Measurements from ENCODE around the gene LRMDA.

The LRMDA gene

DNA sequence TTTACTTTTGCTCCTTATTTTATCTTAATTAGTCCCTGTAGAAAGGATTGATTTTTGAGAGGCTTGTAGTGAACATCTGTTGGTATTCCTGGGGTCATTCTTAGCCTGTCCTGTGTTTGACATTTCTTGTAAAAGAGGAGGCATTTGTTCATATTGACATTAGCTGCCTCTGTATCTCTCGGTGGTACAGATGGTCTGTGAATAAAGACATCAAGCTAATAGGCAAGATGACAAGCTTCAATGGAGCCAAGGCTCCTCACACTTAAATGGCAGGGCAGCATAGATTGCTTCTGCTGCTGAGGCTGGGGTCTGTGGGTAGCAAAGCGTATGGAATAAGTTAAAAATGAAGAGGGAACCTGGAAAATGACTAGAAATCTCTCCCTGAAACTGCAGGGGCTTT is 687.6 kb downstream of the LRMDA start:
- in situ Hi-C loops (cut with HindIII; ENCODE audit: low sequenced_read_pairs) = no loop called here
- DNase-seq (ENCODE audit: low read depth) = no peak
- no peak for TF ChIP-seq CTCF (IDR thresholded peaks at IDR 0.05; ENCODE audit: low read depth, low read length, missing control alignments)
- H3K4me3 ChIP-seq (ENCODE audit: low read depth, low read length) = no peak overlapping the region

DNA sequence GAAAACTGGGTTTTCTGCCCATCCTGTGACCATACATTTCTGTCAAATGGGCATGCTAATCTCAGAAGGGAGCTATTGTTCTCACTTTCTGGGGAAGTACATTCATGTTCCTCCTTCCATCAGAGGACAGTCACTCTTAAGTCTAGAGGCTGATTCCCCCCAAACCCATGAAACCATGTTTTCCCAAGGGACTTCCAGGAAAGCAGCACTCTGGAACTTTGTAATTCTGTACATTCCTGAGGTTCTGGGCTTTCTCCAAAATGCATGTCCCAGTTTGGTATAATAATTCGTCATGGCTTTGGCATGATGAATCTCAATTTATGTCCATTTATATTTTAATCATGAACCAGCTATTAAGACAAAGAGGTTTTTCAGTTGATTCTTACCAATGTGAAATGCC is 688.1 kb downstream of the LRMDA start:
- in situ Hi-C loops (cut with HindIII; ENCODE audit: low sequenced_read_pairs) = no loop called here
- peak; percentile 75 for DNase-seq (ENCODE audit: low read depth)

DNA sequence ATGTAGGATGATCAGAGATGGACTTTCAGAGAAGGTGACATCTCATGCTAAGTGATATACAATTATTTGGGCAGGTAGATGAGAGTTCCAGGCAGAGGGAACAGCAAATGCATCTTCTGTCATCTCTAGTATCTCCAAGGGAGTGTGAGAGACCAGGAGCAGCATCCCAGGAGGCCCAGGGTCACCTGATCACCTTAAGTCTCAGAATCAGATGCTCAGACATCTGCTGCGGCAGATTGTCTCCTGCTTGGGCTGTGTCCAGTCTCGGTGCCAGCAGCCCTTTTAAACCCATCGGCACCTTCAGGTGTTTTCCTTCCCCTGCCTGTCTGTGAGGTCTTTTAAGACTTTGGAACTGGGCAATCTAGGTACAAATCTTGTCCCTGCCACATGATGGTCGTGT is 690.6 kb downstream of the LRMDA start:
- in situ Hi-C loops (cut with HindIII; ENCODE audit: low sequenced_read_pairs) = no loop called here
- DNase-seq (ENCODE audit: low read depth) = no peak
- H3K4me3 ChIP-seq (ENCODE audit: low read depth, low read length) = no peak overlapping the region
- no peak for TF ChIP-seq CTCF (IDR thresholded peaks at IDR 0.05; ENCODE audit: low read depth, low read length, missing control alignments)

More for the DNA sequence above, 688.1 kb downstream of the LRMDA start:
- TF ChIP-seq CTCF (IDR thresholded peaks at IDR 0.05; ENCODE audit: low read depth, low read length, missing control alignments) = no peak
- H3K4me3 ChIP-seq (ENCODE audit: low read depth, low read length) = no peak overlapping the region

GRCh38 chr10:76124280-76124679 is 692.9 kb downstream of the LRMDA start:
- H3K4me3 ChIP-seq (ENCODE audit: low read depth, low read length) = no peak overlapping the region
- no peak for TF ChIP-seq CTCF (IDR thresholded peaks at IDR 0.05; ENCODE audit: low read depth, low read length, missing control alignments)
- DNase-seq (ENCODE audit: low read depth) = no peak
- in situ Hi-C loops (cut with HindIII; ENCODE audit: low sequenced_read_pairs) = no loop called here

DNA sequence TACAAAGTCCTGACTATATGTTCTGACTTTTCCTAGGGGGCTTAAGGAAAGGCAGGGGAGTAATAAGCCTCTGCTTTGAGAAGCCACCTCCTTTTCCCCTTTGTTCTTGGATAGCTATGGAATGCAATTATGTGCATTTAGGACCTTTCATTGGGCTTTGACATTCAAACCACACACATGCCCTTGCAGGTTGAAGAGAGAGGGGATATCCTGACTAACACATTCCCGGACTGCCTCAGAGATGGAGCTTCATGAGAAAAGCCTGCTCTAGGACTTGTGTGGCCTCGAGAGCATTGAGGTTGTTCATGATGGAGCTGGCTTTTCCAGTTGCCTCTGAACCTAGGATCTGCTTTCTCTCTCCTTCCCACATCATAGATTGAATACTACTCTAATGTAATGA is 694.5 kb downstream of the LRMDA start:
- no peak for DNase-seq (ENCODE audit: low read depth)
- H3K4me3 ChIP-seq (ENCODE audit: low read depth, low read length) = no peak overlapping the region
- no peak for TF ChIP-seq CTCF (IDR thresholded peaks at IDR 0.05; ENCODE audit: low read depth, low read length, missing control alignments)
- in situ Hi-C loops (cut with HindIII; ENCODE audit: low sequenced_read_pairs) = no loop called here

DNA sequence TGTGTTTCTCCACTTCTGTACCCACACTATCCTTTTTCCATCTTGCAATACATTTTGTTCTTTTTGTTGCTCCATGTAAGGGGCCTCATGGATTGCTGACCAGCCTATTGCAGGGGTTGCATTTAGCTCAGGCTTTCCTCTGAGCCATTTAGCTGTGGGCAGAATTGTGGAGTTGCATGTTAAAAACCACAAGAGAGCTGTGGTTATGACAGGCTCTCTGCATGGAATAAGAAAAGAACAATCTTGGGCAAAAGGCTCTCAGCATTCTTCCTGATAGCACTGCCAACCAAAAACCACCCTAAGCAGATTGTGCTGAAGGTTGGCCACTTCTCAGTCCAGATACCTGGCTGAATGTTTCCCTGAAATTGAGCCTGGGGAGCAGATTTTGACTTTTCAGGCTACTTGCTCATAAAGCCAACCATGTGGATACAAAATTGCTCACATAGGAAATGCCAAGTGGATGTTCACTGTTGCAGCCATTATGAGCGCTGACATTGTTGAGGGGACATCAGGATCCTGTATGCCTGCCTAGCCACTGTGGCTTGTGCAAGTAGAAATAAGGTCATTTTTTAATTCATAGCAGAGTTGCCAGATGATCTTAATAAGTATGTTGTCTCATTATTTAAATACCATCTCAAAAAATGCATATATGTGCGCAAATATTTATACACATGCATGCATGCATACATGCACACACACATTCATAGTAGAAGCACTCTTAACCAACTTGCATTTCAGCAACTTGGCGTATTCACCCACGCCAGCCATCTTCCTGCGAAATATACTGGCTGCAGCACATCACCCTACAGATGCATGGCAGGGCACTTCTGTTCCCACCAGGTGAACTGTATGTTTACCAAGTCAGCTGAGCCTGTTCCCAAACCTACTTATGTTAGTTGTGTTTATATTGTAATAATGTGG is 695.4 kb downstream of the LRMDA start:
- in situ Hi-C loops (cut with HindIII; ENCODE audit: low sequenced_read_pairs) = no loop called here
- DNase-seq (ENCODE audit: low read depth) = peak; percentile 71
- H3K4me3 ChIP-seq (ENCODE audit: low read depth, low read length) = no peak overlapping the region
- TF ChIP-seq CTCF (IDR thresholded peaks at IDR 0.05; ENCODE audit: low read depth, low read length, missing control alignments) = no peak

Data from astrocyte of the cerebellum (primary cell).